Globus pallidus (tissue), 1 donor: ENCODE measurements around the gene ALG2.

Source experiments
- DNase-seq: peaks from one replicate; pipeline ENCODE4 v3.0.0-alpha.2; 2015; ENCODE audit warnings: low spot score

Gene ALG2

GRCh38 chr9:99192786-99193465, 28.8 kb downstream of the ALG2 start:
- DNase-seq, result no peak

GRCh38 chr9:99190597-99191283, 31.0 kb downstream of the ALG2 start:
- DNase-seq, result no peak

GRCh38 chr9:99189887-99190596, 31.7 kb downstream of the ALG2 start:
- DNase-seq, result no peak

- no peak for DNase-seq
Observed at GRCh38 chr9:99189186-99189585, 32.6 kb downstream of the ALG2 start.

GRCh38 chr9:99187311-99187710, 34.4 kb downstream of the ALG2 start:
- DNase-seq, result no peak

GRCh38 chr9:99185934-99186333, 35.8 kb downstream of the ALG2 start:
- no peak for DNase-seq

GRCh38 chr9:99185348-99185632, 36.5 kb downstream of the ALG2 start:
- DNase-seq, result no peak

GRCh38 chr9:99184475-99185347, 37.0 kb downstream of the ALG2 start:
- DNase-seq, result peak; percentile 93

- DNase-seq, result no peak
Observed at GRCh38 chr9:99184110-99184474, 37.6 kb downstream of the ALG2 start.

- DNase-seq, result no peak
Observed at GRCh38 chr9:99183616-99184015, 38.1 kb downstream of the ALG2 start.

- DNase-seq, result no peak
Observed at GRCh38 chr9:99182356-99182755, 39.4 kb downstream of the ALG2 start.

- DNase-seq, result no peak
Observed at GRCh38 chr9:99181621-99182020, 40.1 kb downstream of the ALG2 start.

GRCh38 chr9:99181206-99181605, 40.5 kb downstream of the ALG2 start:
- DNase-seq, result no peak

- DNase-seq, result no peak
Observed at GRCh38 chr9:99180662-99181061, 41.1 kb downstream of the ALG2 start.

- no peak for DNase-seq
Observed at GRCh38 chr9:99180199-99180598, 41.5 kb downstream of the ALG2 start.

GRCh38 chr9:99178912-99179872, 42.5 kb downstream of the ALG2 start:
- no peak for DNase-seq

- DNase-seq, result no peak
Observed at GRCh38 chr9:99177576-99178366, 44.0 kb downstream of the ALG2 start.

- no peak for DNase-seq
Observed at GRCh38 chr9:99176527-99177013, 45.2 kb downstream of the ALG2 start.

GRCh38 chr9:99173570-99174504, 47.9 kb downstream of the ALG2 start:
- peak; percentile 76 for DNase-seq
